HL-60 (cell line): ENCODE measurements around the gene CD300H.

Source experiments
- DNase-seq, 2 experiments: peaks; one replicate each; pipeline ENCODE4 v3.0.0-alpha.2; 2010 to 2020; ENCODE audit warnings: low read depth in 1 of 2, low spot score in 1 of 2
- H3K27ac ChIP-seq: fragments of 250-450 bp; sonication (Bioruptor Pico); replicated peaks from 2 replicates; pipeline ENCODE4 v1.5.1; 2020; ENCODE audit warnings: mild to moderate bottlenecking, moderate library complexity
- H3K27me3 ChIP-seq: fragments of 250-450 bp; sonication (Bioruptor Pico); 2 replicates; pipeline ENCODE4 v1.5.1; 2021; ENCODE audit warnings: mild to moderate bottlenecking, moderate library complexity; ENCODE audit not compliant: insufficient read depth, poor library complexity, severe bottlenecking
- H3K4me3 ChIP-seq: replicated peaks from 2 replicates; pipeline ENCODE4 v1.5.1; 2011; ENCODE audit warnings: mild to moderate bottlenecking, control low read depth, low read length; ENCODE audit not compliant: insufficient read depth
- GABPA ChIP-seq: IDR thresholded peaks from 2 replicates; pipeline ENCODE4 v1.6.1; 2012; ENCODE audit warnings: low read depth
- POLR2AphosphoS5 ChIP-seq: IDR thresholded peaks from 2 replicates; pipeline ENCODE4 v1.6.1; 2012; ENCODE audit warnings: low read depth
- SPI1 ChIP-seq: IDR thresholded peaks from 2 replicates; pipeline ENCODE4 v1.6.1; 2012; ENCODE audit warnings: low read depth, mild to moderate bottlenecking, borderline replicate concordance
- TF ChIP-seq, protein P1 (sequence below): IDR thresholded peaks from 2 replicates; pipeline ENCODE4 v1.6.1; 2012; ENCODE audit warnings: low read depth; ENCODE audit not compliant: insufficient replicate concordance
- TF ChIP-seq, protein P2 (sequence below): IDR thresholded peaks from one replicate; pipeline ENCODE4 v1.5.1; 2011; ENCODE audit warnings: low read length, control low read depth, inconsistent platforms; ENCODE audit not compliant: insufficient read depth

The CD300H gene

DNA sequence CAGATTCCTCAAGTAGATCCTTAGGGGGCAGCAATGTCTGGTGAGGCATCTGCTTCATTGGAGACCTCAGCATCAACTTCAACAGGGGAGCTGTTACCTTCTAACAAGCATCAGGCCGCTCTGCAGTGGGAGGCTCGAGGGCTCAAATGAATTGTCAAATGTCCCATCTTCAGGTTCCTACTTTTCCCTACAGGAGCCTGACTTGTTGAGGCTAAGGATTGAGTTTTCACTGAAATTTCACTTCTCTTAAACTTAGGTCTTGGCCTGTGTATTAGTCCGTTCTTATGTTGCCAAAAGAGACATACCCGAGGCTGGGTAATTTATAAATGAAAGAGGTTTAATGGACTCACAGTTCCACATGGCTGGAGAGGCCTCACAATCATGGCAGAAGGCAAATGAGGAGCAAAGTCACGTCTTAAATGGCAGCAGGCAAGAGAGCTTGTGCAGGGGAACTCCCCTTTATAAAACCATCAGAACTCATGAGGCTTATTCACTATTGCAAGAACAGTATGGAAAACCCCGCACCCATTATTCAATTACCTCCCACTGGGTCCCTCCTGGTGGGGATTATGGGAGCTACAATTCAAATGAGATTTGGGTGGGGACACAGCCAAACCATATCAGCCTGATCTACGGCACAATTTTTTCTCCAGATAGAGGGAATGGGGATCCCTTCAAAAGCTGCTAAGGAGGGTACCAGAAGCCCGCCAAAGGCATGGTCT, 29.9 kb upstream of the CD300H start:
- no peaks in the 10 kb centered on the region for H3K27me3 ChIP-seq
- TF ChIP-seq POLR2AphosphoS5 (no peak), GABPA (no peak), SPI1 (no peak)
- TF ChIP-seq, protein P1, sequence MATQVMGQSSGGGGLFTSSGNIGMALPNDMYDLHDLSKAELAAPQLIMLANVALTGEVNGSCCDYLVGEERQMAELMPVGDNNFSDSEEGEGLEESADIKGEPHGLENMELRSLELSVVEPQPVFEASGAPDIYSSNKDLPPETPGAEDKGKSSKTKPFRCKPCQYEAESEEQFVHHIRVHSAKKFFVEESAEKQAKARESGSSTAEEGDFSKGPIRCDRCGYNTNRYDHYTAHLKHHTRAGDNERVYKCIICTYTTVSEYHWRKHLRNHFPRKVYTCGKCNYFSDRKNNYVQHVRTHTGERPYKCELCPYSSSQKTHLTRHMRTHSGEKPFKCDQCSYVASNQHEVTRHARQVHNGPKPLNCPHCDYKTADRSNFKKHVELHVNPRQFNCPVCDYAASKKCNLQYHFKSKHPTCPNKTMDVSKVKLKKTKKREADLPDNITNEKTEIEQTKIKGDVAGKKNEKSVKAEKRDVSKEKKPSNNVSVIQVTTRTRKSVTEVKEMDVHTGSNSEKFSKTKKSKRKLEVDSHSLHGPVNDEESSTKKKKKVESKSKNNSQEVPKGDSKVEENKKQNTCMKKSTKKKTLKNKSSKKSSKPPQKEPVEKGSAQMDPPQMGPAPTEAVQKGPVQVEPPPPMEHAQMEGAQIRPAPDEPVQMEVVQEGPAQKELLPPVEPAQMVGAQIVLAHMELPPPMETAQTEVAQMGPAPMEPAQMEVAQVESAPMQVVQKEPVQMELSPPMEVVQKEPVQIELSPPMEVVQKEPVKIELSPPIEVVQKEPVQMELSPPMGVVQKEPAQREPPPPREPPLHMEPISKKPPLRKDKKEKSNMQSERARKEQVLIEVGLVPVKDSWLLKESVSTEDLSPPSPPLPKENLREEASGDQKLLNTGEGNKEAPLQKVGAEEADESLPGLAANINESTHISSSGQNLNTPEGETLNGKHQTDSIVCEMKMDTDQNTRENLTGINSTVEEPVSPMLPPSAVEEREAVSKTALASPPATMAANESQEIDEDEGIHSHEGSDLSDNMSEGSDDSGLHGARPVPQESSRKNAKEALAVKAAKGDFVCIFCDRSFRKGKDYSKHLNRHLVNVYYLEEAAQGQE, result no peak
- TF ChIP-seq, protein P2, sequence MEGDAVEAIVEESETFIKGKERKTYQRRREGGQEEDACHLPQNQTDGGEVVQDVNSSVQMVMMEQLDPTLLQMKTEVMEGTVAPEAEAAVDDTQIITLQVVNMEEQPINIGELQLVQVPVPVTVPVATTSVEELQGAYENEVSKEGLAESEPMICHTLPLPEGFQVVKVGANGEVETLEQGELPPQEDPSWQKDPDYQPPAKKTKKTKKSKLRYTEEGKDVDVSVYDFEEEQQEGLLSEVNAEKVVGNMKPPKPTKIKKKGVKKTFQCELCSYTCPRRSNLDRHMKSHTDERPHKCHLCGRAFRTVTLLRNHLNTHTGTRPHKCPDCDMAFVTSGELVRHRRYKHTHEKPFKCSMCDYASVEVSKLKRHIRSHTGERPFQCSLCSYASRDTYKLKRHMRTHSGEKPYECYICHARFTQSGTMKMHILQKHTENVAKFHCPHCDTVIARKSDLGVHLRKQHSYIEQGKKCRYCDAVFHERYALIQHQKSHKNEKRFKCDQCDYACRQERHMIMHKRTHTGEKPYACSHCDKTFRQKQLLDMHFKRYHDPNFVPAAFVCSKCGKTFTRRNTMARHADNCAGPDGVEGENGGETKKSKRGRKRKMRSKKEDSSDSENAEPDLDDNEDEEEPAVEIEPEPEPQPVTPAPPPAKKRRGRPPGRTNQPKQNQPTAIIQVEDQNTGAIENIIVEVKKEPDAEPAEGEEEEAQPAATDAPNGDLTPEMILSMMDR, result no peak
- H3K27ac ChIP-seq, result no peak overlapping the region
- DNase-seq, result no peak
- no peak overlapping the region for H3K4me3 ChIP-seq

DNA sequence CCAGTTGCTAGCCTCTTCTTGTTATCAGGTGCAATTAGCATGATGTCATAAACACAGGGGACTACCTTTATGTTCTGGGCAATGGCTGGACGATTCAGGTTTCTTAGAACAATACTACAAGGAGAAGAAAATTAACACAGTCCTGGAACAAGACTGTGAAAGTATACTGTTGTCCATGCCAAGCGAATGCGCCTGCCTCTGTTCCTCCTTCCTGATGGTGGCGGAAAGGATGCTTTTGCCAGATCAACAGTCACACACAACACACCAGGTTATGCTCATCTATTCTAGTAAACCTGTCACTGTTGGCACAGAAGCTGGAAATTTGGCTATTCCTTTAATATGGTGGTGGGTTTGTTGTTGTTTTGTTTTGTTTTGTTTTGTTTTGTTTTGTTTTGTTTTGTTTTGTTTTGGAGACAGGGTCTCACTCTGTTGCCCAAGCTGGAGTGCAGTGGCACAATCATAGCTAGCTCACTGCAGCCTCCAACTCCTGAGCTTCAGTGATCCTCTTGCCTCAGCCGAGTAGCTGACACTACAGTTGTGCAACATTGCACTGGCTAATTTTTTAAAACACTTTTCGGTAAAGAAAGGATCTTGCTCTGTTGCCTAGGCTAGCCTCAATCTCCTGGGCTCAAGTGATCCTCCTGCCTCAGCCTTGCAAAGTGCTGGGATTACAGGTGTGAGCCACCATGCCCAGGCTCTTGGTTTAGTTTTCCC, 27.9 kb upstream of the CD300H start:
- Histone ChIP-seq H3K27ac (no peak overlapping the region), H3K4me3 (no peak overlapping the region), H3K27me3 (no peaks in the 10 kb centered on the region)
- no peak for TF ChIP-seq POLR2AphosphoS5
- TF ChIP-seq, protein P2, result no peak
- DNase-seq, result no peak

DNA sequence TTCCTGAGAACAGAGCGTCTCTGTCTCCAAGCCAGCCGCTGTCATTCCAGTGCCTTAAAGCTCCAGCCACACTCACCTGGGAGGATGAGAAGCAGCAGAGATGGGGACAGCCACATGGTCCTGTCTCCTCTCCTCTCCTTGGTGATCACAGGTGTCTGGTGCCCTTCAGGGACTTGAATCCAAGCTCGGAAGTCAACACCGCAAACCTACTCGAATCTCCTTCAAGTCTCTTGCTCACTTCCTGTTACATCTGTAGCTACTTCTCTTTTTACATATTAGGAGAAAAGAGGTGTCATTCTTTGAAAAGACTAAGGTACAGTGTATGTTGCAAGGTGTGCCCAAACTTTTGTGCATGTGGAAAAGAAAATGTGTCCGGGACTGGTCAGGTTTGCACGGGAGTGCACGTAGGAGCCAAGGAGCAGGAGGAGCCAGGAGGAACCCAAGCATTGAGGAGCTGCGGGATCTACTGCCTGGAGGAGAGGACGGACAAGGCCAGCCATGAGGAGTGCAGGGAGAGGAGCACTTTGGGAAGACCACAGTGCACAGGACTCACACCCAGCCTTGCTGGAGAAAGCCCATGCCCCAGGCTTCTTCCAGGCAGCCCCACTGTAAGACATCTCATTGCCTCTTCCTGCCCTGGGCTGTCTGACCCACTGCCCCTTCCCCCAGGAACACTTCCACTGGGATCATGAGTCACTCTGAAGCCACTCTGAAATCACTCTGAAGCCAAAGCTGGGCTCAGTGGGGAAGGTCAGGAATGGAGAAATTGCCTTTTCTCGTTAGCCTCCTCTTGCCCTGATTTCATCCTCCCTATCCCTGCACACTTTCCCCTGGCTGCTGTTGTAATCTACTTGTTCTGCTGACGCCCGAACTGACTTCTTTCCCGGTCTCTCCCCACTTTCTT, 25.0 kb upstream of the CD300H start, which contains the start of gene CD300LD:
TSS of gene CD300LD (minus strand) at position 197 of the 904 bp plus-strand sequence. CDS start at position 116, 81 bp downstream.
- DNase-seq, result peak in 1 of 2 experiments; percentile 55
- Histone ChIP-seq H3K4me3 (no peak within 1 kb of the TSS), H3K27me3 (no peaks in the 10 kb centered on the region), H3K27ac (no peak within 1 kb of the TSS)
- TF ChIP-seq, protein P2, result no peak
- no peak for TF ChIP-seq GABPA
- TF ChIP-seq, protein P1, result no peak
- no peak for TF ChIP-seq POLR2AphosphoS5
- peak; percentile 84 for TF ChIP-seq SPI1
